SKM-1 treated with dmso at 0.1 percent for 144 hours (cell line): ENCODE measurements around the gene PRDM5.
A peak's percentile ranks its signal among the peaks of the same experiment; 100 is the strongest.

ENCODE experiments used
- DNase-seq: peaks from one replicate; lab custom pipeline; 2025; ENCODE audit not compliant: unreplicated experiment; lab: John Stamatoyannopoulos, UW

PRDM5 gene

DNA sequence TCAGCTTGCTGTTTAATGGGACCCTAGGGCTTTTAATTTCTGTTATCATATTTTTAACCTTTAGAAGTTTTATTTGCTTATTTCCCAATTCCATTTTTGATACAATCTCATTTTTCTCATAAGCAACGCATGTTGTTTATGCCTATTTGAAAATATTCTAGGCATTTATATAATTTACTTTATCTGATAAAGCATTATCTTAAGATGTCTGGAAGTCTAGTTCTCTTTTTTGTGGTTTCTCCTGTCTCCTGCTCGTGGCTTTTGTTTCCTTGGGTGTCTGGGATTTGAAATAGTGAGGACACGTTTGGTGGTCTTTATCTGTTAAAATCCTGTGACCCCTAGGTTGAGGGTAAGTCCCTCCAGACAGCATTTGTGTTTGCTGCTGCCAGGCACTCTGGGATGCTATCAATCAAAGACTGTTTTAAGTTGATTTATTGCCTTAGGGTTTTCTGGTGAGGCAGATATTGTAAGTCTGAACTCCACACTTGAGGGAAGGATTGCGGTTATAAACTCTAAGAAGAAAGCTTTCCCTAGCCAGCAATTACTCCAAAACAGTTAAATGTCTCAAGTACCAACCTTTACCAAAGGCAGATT, 208.0 kb downstream of the PRDM5 start:
- DNase-seq: no peak

DNA sequence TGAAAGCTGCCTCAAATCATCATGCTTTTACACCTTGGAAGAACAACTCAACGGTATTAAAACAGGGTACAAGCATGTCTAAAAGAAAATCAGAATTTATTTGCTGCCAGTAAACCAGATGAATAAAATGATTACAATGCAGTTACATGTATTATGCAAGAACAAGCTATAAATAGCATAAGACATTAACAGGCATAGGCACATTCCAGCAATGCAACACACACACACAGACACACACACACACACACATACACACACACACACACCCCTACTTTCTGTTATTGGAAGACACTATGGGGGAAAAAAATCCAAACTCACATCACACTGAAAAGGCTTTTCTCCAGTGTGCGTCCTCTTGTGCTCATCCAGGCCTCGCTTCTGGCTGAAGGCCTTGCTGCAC, 212.5 kb downstream of the PRDM5 start:
- no peak for DNase-seq

DNA sequence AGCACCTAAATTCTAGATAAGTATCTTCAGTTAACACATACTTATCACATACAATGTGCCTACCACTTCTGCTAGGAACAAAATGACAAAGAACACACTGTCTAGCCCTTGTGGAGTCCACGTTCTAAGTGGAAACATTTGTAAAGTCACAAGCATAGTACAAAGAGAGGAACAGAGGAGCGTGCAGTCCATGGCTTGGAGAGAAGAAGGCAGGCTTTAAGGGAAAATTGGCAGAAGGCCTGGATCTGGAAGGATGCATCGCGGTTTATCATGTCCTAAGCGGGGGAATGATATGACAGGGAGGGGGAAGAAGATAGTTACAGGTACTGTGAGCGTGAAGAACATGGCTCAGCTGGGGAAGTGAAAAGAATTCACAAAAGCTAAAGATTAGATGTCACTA, 218.0 kb downstream of the PRDM5 start:
- DNase-seq: no peak

DNA sequence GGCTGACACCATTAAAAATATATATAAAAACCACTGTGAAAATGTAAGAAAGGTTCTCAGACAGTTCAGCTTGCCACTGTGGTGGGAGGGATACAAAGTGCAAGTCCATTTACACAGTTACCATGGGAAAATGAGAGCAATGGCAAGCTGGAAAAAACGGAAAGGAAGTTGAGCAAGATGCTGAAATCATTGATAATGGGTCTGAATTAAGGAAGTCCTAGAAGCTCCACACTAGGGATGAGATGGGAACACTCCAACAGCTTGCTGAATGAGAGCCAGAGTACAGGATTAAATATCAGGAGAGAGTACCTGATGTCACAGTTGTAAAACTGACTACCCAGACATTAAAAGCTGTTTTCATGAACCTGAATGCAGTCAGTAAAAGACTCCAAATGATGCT, 218.6 kb downstream of the PRDM5 start:
- peak; percentile 32 for DNase-seq

DNA sequence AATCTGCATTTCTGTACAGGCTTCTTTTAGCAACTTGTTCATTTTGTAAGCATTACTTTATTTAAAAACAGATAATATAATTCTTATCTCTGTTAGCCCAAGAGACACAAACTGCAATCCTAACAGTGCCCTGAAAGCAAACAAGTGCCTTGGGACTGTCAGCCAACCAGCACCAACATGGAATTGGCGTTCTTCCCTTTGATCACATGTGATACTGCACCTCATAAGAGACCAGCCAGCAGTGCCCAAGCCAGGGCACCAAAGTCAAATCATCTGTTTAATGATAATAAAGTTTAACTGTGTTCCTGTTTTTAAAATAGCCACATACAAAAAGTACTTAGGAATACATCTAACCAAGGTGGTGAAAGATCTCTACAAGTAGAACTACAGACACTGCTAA, 223.2 kb downstream of the PRDM5 start:
- no peak for DNase-seq

DNA sequence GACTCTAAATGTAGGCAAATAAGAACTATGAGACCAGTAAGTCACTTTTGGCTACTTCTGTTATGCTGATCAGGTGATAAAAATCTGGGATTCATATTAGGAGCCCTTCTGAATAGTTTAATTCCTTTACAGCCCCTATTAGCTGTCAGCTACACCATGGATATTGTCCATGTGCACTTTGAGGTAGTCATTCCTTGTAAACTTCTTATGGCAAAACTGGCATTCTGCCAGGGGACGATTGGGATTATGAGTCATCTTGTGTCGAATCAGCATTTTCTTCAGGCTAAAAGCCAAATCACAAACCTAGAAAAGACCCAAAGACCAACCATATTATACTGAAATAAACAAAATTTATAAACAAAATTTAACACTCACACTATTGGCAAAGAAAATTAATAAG, 227.6 kb downstream of the PRDM5 start:
- no peak for DNase-seq

DNA sequence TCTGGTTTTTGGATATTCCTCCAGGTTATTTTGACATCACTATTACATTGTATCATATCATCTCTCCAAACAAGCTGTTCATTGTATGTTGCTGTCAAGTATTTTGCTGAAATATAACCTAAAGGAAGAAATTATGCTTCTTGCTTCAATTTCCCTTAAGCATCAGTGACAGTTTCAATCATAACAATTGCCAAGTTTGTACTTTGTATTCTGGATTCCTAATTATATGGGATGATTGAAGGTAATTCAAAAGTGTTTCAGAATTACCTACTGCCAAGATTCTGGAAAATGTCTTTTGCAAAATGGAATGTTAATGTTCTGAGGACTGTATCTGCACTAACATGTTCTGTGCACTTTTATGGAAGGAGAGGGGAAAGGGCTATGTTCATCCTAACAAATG, 228.7 kb downstream of the PRDM5 start:
- no peak for DNase-seq

DNA sequence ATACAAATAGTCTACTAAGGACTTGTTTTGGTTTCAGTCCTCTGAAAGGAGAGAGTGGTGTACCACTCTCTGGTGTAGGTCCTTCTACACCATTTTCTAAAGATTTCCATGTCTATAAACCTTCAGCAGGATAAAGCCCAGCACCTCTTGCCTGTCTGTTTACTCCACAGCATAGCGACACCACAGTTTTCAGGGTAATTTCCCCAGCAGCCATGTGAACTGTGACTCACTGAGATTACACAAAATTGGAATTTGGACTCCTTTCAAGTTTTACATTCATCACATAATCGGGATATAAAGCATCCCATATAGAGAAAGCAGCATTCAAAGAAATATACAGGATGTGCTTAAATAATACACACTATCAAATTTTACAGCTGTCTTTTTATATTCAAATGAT, 229.6 kb downstream of the PRDM5 start:
- no peak for DNase-seq

DNA sequence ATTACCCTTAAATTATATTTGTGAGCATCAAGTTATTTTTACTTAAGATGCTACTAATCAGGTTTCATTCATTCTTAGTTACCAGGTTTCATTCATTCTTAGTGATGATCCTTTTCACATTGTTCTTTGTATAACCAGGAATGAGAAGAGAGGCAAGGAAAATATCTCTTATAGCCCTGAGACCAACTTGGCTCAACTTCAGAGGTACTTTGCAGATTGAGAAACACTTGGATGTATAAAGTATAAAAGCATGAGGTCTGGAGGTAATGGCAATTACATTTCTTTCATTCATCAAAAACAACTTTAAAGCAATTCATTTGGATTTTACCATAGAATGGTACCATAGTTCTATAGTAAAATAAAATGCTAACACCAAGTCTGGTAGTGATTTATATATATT, 231.0 kb downstream of the PRDM5 start:
- no peak for DNase-seq

DNA sequence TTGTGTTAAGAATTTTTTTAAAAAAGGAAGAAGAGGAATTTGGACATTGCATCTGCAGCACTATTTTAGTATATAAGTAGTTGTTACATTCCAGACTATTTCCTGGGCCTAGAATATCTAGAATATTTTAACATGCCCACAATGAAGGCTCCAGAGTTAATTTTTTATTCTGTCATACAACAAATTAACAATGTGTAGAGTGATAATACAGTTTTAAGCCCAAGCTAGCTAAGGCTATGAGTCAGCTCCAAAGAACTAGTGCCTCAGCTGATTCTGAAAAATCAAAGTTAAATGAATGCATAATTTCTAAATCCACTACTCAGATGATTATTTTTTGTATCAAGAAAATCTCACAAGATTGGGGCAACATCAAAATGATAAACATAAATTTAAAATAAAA, 231.4 kb downstream of the PRDM5 start:
- no peak for DNase-seq

DNA sequence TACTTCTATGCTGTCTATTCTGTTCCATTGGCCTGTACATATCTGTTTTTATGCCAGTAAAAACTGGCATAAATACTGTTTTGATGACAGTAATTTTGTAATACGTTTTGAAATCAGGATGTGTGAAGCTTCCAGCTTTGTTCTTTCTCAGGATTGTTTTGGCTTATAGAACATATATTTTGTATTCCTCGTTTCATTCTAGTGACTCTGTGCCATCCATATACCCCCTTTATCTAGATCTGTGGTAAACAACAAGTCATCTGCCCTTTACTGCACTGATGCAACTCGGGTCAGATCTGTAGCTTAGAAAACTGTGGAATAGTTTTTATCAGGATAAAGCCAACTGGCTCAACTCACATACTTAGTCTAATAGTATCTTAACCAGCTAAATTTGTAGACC, 233.7 kb downstream of the PRDM5 start:
- DNase-seq: no peak

DNA sequence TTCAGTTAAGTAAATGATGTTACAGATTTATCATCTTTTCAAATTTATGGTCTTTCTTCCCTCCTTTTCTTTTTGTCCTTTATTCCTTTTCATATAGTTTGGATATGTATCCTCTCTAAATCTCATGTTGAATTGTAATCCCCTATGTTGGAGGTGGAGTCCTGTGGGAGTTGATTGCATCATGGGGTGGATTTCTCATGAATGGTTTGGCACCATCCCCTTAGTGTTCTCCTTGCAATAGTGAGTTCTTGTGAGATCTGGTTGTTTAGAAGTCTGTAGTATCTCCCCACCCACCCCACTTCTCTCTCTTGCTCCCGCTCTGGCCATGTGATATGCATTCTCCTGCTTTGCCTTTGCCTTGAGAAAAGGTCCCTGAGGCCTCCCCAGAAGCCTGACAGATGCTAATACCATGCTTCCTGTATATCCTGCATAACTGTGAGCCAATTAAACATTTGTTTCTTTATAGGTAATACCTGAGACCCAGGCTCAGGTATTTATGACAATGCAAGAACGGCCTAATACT, 236.7 kb downstream of the PRDM5 start:
- no peak for DNase-seq

DNA sequence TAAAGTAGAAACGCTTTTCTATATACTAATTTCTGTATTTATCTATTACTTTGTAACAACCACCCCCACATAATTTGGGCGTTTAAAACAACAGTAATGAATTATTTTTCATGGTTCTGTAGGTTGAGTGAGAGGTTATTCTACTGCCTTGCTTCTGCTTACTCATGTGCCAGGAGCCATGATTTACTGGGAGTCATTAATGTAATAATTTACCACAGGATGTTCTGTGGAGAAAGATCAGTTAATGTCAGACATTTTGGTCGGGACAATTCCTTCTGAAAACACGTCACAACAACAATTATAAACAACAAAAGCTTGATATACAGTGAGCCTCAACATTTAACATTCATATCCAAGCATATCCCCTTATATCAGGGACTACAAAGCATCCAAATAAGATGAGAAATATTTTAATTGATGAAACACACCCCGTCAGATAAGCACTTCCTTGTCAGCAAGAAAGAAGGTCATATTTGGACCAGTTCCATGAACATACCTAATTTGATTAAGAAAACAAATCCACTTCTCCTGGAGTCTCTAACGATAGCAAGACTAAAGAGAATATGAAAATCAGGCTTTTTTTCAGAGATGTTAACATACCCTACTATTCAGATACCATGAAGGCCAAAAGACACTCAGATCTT, 238.5 kb downstream of the PRDM5 start:
- no peak for DNase-seq

DNA sequence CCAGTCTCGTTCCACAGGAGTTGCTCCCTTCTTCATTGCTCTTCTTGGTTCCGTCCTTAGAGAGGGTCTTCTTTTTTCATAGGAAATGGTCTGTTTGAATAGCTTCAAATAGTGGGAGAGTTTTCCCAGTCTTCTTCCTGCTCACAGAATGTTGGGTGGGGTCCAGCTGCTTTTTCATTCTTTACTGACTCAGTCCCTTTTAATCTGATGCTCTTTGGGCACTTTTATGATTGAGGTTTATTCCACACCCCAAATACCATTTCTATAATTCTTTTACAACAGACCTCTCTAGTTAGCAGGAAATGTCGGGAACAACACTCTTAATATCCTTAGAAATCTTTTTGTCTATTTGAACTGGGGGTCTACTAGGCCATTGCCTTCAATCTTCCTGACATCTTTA, 239.5 kb downstream of the PRDM5 start:
- DNase-seq: no peak

DNA sequence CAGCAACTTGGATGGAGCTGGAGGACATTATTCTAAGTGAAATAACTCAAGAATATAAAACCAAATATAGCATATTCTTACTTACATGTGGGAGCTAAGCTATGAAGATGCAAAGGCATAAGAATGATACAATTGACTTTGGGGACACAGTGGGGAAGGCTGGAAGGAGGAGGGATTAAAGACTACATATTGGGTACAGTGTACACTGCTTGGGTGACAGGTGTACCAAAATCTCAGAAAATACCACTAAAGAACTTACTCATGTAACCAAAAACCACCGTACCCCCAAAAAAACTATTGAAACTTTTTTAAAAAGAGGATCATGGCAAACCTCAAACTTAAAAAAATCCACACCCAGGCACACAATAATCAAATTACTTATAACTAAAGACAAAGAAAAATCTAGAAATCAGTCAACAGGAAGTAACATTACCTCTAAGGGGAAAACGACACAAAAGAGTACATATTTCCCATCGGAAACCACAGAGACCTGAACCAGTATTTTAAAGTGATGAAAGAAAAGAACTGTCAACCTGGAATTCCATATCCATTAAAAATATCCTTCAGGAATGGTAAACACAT, 241.8 kb downstream of the PRDM5 start:
- no peak for DNase-seq

DNA sequence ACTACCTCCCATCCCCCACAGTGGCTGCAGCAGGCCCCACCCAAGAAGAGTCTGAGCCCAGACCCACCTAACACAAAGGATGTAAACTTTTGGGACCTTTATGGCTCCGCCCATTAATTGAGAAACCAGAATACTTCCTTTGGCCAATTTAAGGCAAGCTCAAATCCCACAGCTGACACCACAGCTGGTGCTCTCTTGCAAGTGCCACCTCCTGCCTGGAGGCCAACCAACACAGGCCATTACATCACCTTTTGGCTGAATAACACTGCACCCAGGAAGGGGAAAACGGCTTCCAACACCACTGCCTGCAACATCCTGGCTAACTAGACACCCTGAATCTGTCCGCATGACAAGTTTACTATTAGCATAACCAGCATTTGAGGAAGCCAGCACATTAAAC, 248.8 kb downstream of the PRDM5 start:
- DNase-seq: peak; percentile 2

DNA sequence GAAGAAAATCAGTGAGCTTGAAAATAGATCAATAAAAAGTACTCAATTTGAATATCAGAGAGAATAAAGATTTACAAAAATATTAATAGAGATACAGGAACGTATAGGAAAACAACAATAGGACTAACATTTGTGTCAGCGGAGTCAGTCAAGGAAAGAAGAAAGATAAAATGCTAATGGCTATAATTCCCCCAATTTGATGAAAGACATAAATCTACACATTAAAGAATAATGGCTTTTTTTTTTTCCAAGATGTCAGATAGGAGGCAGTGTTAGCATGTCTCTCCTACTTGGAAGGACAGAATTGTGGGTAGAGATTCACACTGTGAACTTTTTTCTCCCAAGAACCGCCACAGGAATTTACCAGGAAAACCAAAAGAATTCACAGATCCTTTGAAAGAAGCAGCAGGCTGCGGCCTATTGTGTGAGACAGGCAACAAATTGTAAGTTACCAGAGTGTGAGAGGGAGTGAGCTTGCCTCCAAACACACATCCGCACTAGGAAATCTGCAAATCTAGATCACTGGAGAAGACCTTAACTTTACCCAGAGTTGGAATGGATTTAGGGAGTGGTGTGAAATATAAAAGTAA, 249.9 kb downstream of the PRDM5 start:
- DNase-seq: no peak

DNA sequence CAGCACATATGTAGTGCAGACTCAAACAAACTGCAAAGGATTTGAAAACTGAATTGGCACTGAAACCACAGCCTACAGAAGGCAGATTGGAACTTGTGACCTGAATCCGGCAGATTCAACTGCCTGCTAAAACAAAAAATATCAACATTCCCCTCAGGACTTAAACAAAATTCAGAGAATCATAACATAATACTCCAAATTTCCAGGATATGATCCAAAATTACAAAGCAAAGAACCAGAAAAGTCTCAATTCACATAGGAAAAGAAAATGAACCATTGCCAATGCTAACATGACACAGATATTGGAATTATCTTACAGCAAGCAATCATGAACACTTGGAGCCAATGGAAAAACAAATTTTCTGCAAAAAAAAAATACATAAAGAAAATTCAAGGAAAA, 250.4 kb downstream of the PRDM5 start:
- no peak for DNase-seq

DNA sequence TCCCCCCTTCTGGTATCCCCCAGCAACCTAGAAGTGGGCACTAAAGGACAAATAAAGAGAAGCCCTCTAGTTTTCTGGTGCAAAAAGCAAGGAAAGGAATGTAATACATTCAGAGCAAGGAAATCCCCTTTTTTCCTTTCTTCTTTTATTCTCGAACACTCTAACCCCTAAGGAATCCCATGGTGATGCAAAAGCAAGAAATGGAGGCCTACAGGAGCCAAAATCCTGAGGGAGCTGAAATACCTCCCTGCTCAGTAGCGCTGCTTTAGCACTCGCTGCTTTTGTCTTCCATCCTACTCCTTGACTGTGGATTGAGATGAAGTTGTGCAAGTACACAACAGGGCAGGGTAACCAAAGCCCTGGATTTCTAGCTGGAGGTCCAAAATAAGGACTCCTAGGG, 251.0 kb downstream of the PRDM5 start:
- no peak for DNase-seq

DNA sequence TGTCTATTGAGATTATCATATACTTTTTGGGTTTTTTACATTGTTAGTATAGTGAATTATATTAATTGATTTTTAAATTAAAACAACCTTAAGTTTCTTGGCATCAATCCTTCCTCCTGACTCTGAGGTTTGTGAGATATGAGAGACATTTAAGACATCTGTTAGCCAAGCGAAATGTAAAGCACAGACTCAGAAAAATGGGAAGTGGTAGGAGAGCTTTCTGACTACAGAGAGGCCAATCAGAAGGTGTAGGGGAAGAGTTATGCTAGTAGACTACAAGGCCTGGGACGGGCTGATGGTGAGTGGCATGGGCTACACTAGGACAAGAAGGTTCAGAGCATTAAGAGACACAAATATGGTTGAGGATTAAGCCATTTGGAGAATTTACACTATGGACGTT, 255.4 kb downstream of the PRDM5 start:
- DNase-seq: peak; percentile 0

DNA sequence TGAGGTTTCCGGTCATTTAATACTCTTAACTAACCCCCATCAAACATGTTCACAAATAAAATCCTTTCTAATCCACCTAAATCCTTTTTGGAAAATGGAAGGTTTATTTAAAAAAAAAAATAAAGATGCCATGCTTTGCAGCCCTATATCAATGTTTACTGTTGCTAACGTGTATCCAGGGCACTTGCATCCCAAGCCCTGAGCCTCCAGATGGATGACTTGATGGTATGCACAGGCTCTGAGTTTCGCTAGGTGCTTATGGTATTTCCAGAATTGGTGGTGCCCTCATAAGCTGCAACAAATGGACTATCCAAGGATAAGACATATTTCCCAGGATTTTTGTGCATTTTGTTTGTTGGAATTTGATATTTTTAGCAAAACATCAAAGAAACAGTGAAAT, 257.7 kb downstream of the PRDM5 start:
- no peak for DNase-seq

DNA sequence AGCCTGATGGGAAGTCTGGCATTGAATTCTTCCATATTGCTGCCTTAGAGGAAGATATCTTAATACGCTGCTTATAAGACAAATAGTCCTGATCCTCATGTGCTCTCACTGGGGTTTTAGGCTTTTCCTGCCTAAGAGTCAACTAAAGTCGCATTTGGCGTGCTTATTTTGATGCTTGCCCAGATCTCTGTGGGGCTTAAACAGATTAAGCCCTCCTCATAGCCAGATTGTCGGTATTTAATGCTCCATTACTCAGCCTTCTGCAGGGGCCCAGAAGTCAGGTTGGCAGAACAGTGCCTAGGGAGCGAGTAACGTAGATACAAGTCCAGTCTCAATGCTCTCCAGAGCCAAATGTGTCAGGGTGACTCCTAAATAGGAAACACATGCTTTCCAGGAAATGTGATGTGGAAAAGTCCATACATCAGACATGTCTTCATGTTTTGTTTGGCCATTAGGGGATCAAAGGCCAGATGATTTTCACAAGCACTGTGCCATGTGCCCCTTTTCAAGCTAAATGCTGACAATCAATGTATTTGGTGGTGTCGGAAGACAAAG, 262.8 kb downstream of the PRDM5 start:
- DNase-seq: no peak
